Measurements from ENCODE around the gene RAPGEF6.
"Not testable (repeated sequence)": the region's sequence is repeated elsewhere in the genome, so short reads cannot be mapped to it uniquely, and the experiment has no call there.

The RAPGEF6 gene

DNA sequence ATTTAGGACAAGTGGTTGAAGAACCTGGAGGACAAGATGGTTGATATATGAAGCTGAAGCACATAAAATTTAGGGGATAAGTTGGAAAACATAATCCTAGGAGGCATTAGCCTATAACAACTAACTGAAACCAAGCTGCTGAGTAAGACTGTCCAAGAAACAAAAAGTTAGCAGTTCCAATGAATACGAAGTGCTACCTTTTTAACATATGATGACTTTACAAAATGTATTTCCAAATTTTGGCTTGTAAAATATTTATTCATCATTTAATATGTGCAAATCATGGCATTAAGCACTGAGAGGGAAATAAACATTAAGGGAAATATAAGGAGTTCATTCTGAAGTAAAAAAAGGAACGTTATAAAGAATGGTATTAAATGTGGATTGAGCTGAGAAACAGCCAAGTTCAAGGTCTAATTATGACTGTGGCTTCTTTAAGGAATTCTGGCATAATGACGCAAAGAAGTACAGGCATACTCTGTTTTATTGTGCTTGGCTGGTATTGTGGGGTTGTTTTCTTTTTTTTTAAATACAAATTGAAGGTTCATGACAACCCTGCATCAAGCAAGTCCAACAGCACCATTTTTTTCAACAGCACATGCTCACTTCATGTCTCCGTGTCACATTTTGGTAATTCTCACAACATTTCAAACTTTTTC lies 7.7 kb downstream of the RAPGEF6 start:
- H3K4me3 ChIP-seq (ENCODE audit: low read depth, low read length), result no peak overlapping the region
- H3K27ac ChIP-seq (ENCODE audit: extremely low read depth, low read depth, low read length), result no peak overlapping the region
- CTCF ChIA-PET, result interaction anchor here (3.4 kb wide), 1 partner anchor 38 kb away, joined by 19 read pairs; no protein-coding TSS in a partner anchor
- TF ChIP-seq KLF8 (tag by site-specific recombination; IDR thresholded peaks at IDR 0.05) (no peak), ZNF311 (tag by site-specific recombination; IDR thresholded peaks at IDR 0.05; ENCODE audit: borderline replicate concordance) (no peak), ZNF544 (tag by site-specific recombination; IDR thresholded peaks at IDR 0.05) (no peak), SCRT1 (tag by site-specific recombination; IDR thresholded peaks at IDR 0.05; ENCODE audit: borderline replicate concordance) (no peak), ZNF558 (tag by site-specific recombination; IDR thresholded peaks at IDR 0.05) (no peak), ZNF132 (tag by site-specific recombination; IDR thresholded peaks at IDR 0.05; ENCODE audit: borderline replicate concordance) (no peak), HOXD13 (CRISPR knock-in tag; IDR thresholded peaks at IDR 0.05; ENCODE audit: borderline replicate concordance) (no peak), ZFP69B (tag by site-specific recombination; IDR thresholded peaks at IDR 0.05) (no peak), ZSCAN5A (tag by site-specific recombination; IDR thresholded peaks at IDR 0.05) (no peak), BCL11A (tag by site-specific recombination; IDR thresholded peaks at IDR 0.05; ENCODE audit: low read depth) (no peak)
- POLR2A ChIA-PET, result interaction anchor here (0.7 kb wide), 1 partner anchor 183 kb away, joined by 3 read pairs; no protein-coding TSS in a partner anchor
- H3K9me3 ChIP-seq (ENCODE audit: control insufficient read depth, insufficient read depth, low read depth, low read length), result no peaks in the 10 kb centered on the region
- peaks cover 18% of the 10 kb centered on the region for H3K4me1 ChIP-seq (ENCODE audit: control insufficient read depth, insufficient read depth, low read length)
- H3K36me3 ChIP-seq (ENCODE audit: control insufficient read depth in 2 of 2, insufficient read depth in 1 of 2, low read length in 2 of 2), result peaks cover 0 to 4% of the 10 kb centered on the region in 2 experiments; a peak in 2 of 3 replicates

- TF ChIP-seq ZNF2 (tag by site-specific recombination; IDR thresholded peaks at IDR 0.05), result no peak
- TF ChIP-seq ZNF302 (tag by site-specific recombination; IDR thresholded peaks at IDR 0.05; ENCODE audit: low read depth), result no peak
- TF ChIP-seq TRIM28 (IDR thresholded peaks at IDR 0.05; ENCODE audit: borderline replicate concordance, low read length), result no peak
- peak; percentile 21; the same call in 1 of the 2 replicates for TF ChIP-seq ZNF600 (tag by site-specific recombination; IDR thresholded peaks at IDR 0.05)
- peak; percentile 77 for TF ChIP-seq ZNF133 (tag by site-specific recombination; IDR thresholded peaks at IDR 0.05)
- peaks cover 0 to 4% of the 10 kb centered on the region in 2 experiments; a peak in 2 of 3 replicates for H3K36me3 ChIP-seq (ENCODE audit: control insufficient read depth in 2 of 2, insufficient read depth in 1 of 2, low read length in 2 of 2)
- CTCF ChIA-PET, result interaction anchor here (0.6 kb wide), 1 partner anchor 166 kb away, joined by 4 read pairs; no protein-coding TSS in a partner anchor
- H3K4me3 ChIP-seq (ENCODE audit: low read depth, low read length), result no peak overlapping the region
- H3K9me3 ChIP-seq (ENCODE audit: control insufficient read depth, insufficient read depth, low read depth, low read length), result no peaks in the 10 kb centered on the region
- POLR2A ChIA-PET, result no interaction called here
- H3K4me1 ChIP-seq (ENCODE audit: control insufficient read depth, insufficient read depth, low read length), result peaks cover 6% of the 10 kb centered on the region; the same call in 1 of the 2 replicates
- H3K27ac ChIP-seq (ENCODE audit: extremely low read depth, low read depth, low read length), result no peak overlapping the region
Observed at GRCh38 chr5:131622633-131623032, 12.4 kb downstream of the RAPGEF6 start.

- not testable (repeated sequence) for H3K36me3 ChIP-seq (ENCODE audit: control insufficient read depth in 2 of 2, insufficient read depth in 1 of 2, low read length in 2 of 2)
Observed at GRCh38 chr5:131621164-131621563, 13.9 kb downstream of the RAPGEF6 start.

DNA sequence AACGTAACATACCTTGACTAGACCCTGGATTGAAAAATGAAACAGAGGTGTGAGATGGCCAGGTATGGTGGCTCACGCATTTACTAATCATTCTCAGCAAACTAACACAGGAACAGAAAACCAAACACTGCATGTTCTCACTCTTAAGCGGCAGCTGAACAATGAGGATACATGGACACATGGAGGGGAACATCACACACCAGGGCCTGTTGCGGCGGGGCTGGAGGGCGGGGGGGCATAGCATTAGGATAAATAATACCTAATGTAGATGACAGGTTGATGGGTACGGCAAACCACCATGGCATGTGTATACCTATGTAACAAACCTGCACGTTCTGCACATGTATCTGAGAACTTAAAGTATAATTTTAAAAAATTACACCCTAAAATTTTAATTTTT lies 15.9 kb downstream of the RAPGEF6 start:
- TF ChIP-seq GLIS1 (tag by site-specific recombination; IDR thresholded peaks at IDR 0.05), result no peak
- TF ChIP-seq ZNF600 (tag by site-specific recombination; IDR thresholded peaks at IDR 0.05), result peak; percentile 60
- TF ChIP-seq, protein P1, sequence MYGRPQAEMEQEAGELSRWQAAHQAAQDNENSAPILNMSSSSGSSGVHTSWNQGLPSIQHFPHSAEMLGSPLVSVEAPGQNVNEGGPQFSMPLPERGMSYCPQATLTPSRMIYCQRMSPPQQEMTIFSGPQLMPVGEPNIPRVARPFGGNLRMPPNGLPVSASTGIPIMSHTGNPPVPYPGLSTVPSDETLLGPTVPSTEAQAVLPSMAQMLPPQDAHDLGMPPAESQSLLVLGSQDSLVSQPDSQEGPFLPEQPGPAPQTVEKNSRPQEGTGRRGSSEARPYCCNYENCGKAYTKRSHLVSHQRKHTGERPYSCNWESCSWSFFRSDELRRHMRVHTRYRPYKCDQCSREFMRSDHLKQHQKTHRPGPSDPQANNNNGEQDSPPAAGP (tag by site-specific recombination; IDR thresholded peaks at IDR 0.05), result no peak
- no peaks in the 10 kb centered on the region for H3K4me1 ChIP-seq (ENCODE audit: control insufficient read depth, insufficient read depth, low read length)
- CTCF ChIA-PET, result no interaction called here
- no peaks in the 10 kb centered on the region for H3K9me3 ChIP-seq (ENCODE audit: control insufficient read depth, insufficient read depth, low read depth, low read length)
- no peak overlapping the region for H3K4me3 ChIP-seq (ENCODE audit: low read depth, low read length)
- POLR2A ChIA-PET, result no interaction called here
- peaks cover 0 to 4% of the 10 kb centered on the region in 2 experiments; a peak in 1 of 3 replicates for H3K36me3 ChIP-seq (ENCODE audit: control insufficient read depth in 2 of 2, insufficient read depth in 1 of 2, low read length in 2 of 2)
- H3K27ac ChIP-seq (ENCODE audit: extremely low read depth, low read depth, low read length), result no peak overlapping the region

More at GRCh38 chr5:131621164-131621563, 13.9 kb downstream of the RAPGEF6 start:
- H3K9me3 ChIP-seq (ENCODE audit: control insufficient read depth, insufficient read depth, low read depth, low read length); CTCF ChIA-PET; POLR2A ChIA-PET; H3K4me1 ChIP-seq (ENCODE audit: control insufficient read depth, insufficient read depth, low read length); H3K4me3 ChIP-seq (ENCODE audit: low read depth, low read length); H3K27ac ChIP-seq (ENCODE audit: extremely low read depth, low read depth, low read length): not testable (repeated sequence)
- peak; percentile 68; the same call in 1 of the 2 replicates for TF ChIP-seq ZNF121 (tag by site-specific recombination; IDR thresholded peaks at IDR 0.05)

Data from HEK293 (cell line).